Measurements from ENCODE around the gene HNRNPM. TPM values are rescaled to one million over a fixed set of nuclear protein-coding genes. Genes with fewer than 3 reads are reported as not detected.
"Not testable (repeated sequence)": the region's sequence is repeated elsewhere in the genome, so short reads cannot be mapped to it uniquely, and the experiment has no call there.

Gene HNRNPM
- total RNA-seq, 1 donor, result 41.8 TPM

- TF ChIP-seq CTCF (IDR thresholded peaks at IDR 0.05; ENCODE audit: insufficient read depth, low read length), result peak; percentile 64
- DNase-seq (ENCODE audit: low read depth), result peak; percentile 96
- H3K4me3 ChIP-seq (ENCODE audit: low read depth, low read length), result peak within 1 kb of the TSS; percentile 78
Measured at GRCh38 chr19:8412783-8413628, 31.8 kb upstream of the HNRNPM start, which contains the start of gene MARCHF2. Gene MARCHF2, plus strand, starts transcription at chr19:8413305. Its CDS starts 8,536 bp downstream, at chr19:8421841.

- no peak for TF ChIP-seq CTCF (IDR thresholded peaks at IDR 0.05; ENCODE audit: insufficient read depth, low read length)
- DNase-seq (ENCODE audit: low read depth), result no peak
- H3K4me3 ChIP-seq (ENCODE audit: low read depth, low read length), result peak overlapping the region; percentile 78
Measured at GRCh38 chr19:8413629-8413995, 31.2 kb upstream of the HNRNPM start.

GRCh38 chr19:8416796-8417195 lies 28.0 kb upstream of the HNRNPM start:
- H3K4me3 ChIP-seq (ENCODE audit: low read depth, low read length), result no peak overlapping the region
- TF ChIP-seq CTCF (IDR thresholded peaks at IDR 0.05; ENCODE audit: insufficient read depth, low read length), result no peak
- no peak for DNase-seq (ENCODE audit: low read depth)

GRCh38 chr19:8421484-8422461 lies 23.0 kb upstream of the HNRNPM start:
- no peak for DNase-seq (ENCODE audit: low read depth)
- no peak overlapping the region for H3K4me3 ChIP-seq (ENCODE audit: low read depth, low read length)
- TF ChIP-seq CTCF (IDR thresholded peaks at IDR 0.05; ENCODE audit: insufficient read depth, low read length), result no peak

GRCh38 chr19:8423817-8424223 lies 21.0 kb upstream of the HNRNPM start:
- H3K4me3 ChIP-seq (ENCODE audit: low read depth, low read length), result peak overlapping the region; percentile 33
- no peak for TF ChIP-seq CTCF (IDR thresholded peaks at IDR 0.05; ENCODE audit: insufficient read depth, low read length)
- DNase-seq (ENCODE audit: low read depth), result peak; percentile 99

GRCh38 chr19:8425331-8425730 lies 19.4 kb upstream of the HNRNPM start:
- not testable (repeated sequence) for H3K4me3 ChIP-seq (ENCODE audit: low read depth, low read length); DNase-seq (ENCODE audit: low read depth)

GRCh38 chr19:8426283-8426682 lies 18.5 kb upstream of the HNRNPM start:
- TF ChIP-seq CTCF (IDR thresholded peaks at IDR 0.05; ENCODE audit: insufficient read depth, low read length), result no peak
- no peak for DNase-seq (ENCODE audit: low read depth)

More at GRCh38 chr19:8426283-8426682, 18.5 kb upstream of the HNRNPM start:
- H3K4me3 ChIP-seq (ENCODE audit: low read depth, low read length), result no peak overlapping the region

All from fibroblast of the aortic adventitia (primary cell).